GM21381 (cell line): ENCODE data around the gene NXPH2.
A peak's percentile ranks its signal among the peaks of the same experiment; 100 is the strongest.
"Not testable (repeated sequence)": the region's sequence is repeated elsewhere in the genome, so short reads cannot be mapped to it uniquely, and the experiment has no call there.

Source experiments
- ATAC-seq: cut with Tn5 transposase; IDR thresholded peaks from one replicate; pipeline ENCODE4 v1.9.1; 2021; ENCODE audit warnings: mild to moderate bottlenecking, moderate library complexity; ENCODE audit not compliant: unreplicated experiment

Gene NXPH2

GRCh38 chr2:138712212-138712979 is 67.8 kb downstream of the NXPH2 start:
- peak; percentile 97 for ATAC-seq

DNA sequence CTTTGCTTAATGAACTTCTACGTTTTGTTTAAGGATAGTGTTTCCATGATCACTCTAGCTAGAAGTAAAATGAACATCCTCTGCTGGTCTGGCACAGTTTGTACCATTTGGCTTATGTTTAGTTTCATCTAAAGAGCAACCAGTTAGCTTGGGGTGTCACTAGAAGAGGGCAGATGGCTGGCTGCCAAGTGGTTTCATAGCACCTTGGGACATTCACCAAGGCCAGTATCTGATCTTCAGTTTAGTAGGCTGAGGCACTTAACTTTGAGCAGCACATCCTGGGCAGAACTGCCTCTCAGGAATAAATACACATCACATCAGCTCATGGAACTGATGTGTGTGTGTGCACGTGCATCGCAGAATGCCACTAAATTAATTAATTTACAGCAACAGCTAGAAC is 68.4 kb downstream of the NXPH2 start:
- ATAC-seq = peak; percentile 47

DNA sequence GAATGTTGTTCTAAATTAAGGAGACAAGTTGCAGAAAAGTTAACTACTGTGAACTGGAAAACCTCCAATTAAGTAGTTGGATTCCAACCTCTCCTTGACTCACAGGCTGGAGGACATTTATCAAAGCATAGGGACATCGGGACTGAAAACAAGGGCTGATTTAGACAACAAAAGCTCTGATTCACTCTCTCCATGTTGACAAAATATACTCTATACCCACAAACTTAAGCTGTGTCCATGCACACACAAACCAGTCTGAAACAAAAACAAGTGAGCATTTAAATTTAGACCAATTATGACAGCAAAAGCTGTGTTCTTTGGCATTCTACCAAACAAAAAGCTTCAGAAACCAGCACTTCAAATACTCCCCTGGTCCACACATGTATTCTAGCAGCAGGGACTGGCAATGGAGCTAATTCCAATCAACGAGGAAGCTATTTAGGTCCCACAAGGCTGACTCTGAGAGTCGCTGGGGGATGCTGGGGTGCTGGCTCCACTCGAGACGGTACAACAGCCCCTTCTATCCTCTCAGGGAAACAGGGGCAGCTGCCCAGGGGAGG is 71.4 kb downstream of the NXPH2 start:
- no peak for ATAC-seq

GRCh38 chr2:138707392-138708074 is 72.7 kb downstream of the NXPH2 start:
- ATAC-seq = no peak

DNA sequence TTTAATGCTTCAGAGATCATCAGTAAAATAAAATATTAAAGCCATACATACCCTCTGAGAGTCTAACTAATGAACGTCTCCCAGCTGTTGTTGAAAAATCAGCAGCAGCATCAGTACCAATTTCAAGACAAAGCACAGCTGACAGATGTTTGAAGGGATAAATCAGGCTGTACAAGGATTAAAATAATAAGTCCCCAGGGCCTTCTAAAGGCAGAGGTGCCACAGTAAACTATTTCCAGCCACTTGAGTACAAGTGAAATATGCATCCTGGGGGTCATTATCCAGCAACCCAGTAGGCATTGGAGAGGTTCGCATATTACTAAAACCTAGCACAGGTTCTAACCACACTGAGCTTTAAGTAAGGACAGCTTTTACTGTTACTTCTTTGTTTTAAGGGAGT is 76.9 kb downstream of the NXPH2 start:
- no peak for ATAC-seq

- no peak for ATAC-seq
Observed at GRCh38 chr2:138700716-138701115, 79.5 kb downstream of the NXPH2 start.

DNA sequence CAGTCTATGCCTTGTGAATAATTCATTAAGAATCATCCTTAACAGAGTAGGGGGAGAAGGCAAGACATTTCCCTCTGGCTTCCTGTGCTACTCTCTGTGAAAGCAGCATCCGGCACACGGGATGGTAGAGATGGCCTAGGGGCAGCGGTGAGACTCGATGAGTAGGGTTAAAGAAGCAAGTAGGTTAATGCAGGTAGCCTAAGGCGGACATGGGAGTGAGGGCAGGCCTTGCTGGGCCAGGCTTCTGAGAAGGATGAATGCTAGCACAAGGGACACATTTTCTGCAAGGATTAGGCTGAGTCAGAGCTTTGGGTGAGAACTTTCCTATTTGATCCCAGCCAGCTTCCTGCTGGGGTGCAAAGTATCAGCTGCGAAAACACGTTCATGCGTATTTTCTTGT is 80.8 kb downstream of the NXPH2 start:
- ATAC-seq = no peak

GRCh38 chr2:138698428-138698827 is 81.8 kb downstream of the NXPH2 start:
- no peak for ATAC-seq

- no peak for ATAC-seq
Observed at GRCh38 chr2:138691667-138692066, 88.5 kb downstream of the NXPH2 start.

- ATAC-seq = peak; percentile 66
Observed at GRCh38 chr2:138689705-138690104, 90.5 kb downstream of the NXPH2 start.

DNA sequence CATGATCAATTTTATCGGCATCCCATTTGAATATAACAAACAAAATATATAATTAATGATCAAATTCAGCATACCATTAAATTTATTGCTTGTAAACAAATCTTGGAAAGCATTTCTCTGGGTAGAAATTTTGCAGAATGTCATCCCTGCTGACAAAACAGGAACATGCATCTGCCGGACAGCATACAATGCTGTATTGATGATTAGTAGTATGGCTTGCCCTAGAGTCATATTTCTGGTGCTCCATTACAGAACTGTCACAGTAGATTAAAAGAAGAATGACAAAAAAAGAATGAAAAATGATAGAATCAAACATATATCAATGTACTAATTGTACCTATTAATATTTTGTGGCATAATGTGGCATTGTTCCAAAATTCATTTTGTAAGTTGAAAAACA is 98.0 kb downstream of the NXPH2 start:
- no peak for ATAC-seq

- ATAC-seq = no peak
Observed at GRCh38 chr2:138677221-138677620, 103.0 kb downstream of the NXPH2 start.

DNA sequence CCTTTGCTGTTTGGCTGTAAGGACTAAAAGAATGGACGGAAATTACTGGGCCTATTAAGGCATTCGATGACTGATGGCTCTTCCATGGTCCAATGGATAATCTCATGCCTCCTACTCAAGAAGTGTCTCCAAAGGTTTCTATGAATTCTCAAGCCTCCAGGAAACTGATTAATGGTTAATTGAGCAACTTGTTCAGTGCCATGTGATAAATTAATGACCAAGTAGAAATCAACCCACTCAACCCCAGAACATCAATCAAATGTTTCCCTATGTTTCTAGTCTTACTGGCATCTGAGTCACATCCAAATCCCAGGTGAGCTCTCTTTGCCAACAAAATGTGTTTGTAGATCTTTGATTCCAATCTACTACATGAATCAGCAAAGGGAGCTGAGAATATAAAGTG is 103.6 kb downstream of the NXPH2 start:
- ATAC-seq = no peak

DNA sequence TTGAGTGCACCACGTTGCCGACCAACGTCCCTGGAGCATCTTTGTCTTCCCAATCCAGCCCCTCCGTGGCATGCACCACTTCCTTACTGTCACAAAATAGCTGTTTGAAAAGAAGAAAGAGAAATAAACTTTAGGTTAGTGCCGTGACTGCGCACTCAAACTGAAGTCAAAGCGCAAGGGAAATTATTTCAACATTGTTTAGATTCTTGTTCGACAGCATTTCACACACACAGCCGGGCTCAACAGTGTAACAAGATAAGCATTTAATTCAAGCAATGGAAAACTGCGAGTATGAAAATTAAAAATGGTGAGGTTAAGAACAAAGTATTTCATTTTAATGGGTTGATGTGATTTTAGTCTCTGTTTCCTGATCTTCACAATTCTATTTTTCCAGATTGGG is 108.6 kb downstream of the NXPH2 start:
- ATAC-seq = no peak

DNA sequence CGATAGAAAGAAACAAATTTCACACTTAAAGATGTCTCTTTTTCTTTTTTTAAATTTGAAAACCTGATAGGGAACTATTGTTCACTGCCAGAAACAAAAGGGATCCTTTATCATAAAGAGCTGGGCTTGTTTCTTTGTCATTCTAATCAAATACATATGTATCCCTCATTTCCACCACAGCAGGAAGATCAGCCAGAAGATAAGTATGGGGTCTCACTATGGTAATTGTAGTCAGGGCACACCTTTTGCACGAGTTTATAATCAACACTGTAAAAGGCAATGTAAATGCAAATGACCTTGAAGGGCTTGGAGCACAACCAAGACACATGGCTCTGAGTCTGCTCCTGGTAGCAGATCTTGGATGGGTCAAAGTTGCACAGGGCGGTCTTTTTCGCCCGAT is 109.5 kb downstream of the NXPH2 start:
- ATAC-seq = no peak

DNA sequence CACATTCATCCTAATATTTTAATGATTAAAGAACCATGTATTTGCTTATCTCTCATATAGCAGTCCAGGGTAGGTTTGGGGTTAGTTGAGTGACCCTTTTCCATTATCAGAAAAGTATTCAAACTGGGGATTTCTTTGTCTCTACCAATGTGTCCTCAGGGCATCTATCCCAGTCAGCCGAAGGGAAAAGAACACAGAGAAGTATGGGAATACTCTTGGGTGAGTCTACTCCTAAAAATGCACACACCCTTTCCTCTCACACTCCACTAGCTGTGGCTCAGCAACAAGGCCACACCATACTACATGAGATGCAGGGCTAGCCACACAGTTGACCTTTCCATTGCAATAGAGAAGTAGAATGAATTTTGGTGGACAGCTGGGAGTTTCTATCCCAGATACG is 114.3 kb downstream of the NXPH2 start:
- no peak for ATAC-seq

- no peak for ATAC-seq
Observed at GRCh38 chr2:138658187-138658894, 121.8 kb downstream of the NXPH2 start.

- ATAC-seq = no peak
Observed at GRCh38 chr2:138654146-138654545, 126.0 kb downstream of the NXPH2 start.

- no peak for ATAC-seq
Observed at GRCh38 chr2:138652378-138652777, 127.8 kb downstream of the NXPH2 start.

GRCh38 chr2:138649571-138649970 is 130.6 kb downstream of the NXPH2 start:
- no peak for ATAC-seq

DNA sequence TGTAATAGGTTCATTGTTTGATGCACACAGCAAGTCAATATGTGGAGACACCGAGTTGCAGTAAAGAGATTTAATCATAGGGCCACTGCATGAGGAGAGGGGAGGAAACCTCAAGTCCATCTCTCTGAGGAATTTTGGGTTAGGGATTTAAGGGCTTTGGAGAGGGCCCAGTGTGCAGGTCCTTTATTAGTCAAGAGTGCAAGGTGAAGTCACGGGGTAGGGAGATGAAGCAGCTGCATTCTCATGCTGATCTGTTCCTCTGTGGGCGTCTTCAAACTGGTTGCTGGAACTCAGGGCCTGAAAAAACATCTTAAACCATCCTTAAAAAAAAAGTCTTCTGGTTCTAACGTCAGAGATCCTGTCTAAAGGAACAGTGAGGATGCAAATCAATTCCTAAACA is 131.6 kb downstream of the NXPH2 start:
- no peak for ATAC-seq

- not testable (repeated sequence) for ATAC-seq
Observed at GRCh38 chr2:138644776-138645175, 135.4 kb downstream of the NXPH2 start.
